Endothelial cell of umbilical vein (primary cell): ENCODE measurements around the gene EPN3. TPM values are rescaled to one million over a fixed set of nuclear protein-coding genes. Genes with fewer than 3 reads are reported as not detected.
A peak's percentile ranks its signal among the peaks of the same experiment; 100 is the strongest.

ENCODE experiments used
- Bru-seq: library from RNA; stranded (reverse); fragments of 400-500 nt; gene quantifications from one replicate; lab custom pipeline; 2021; lab: Mats Ljungman, UMichigan
- BruChase-seq, 2 experiments: library from RNA; stranded (reverse); fragments of 400-500 nt; gene quantifications; one replicate each; lab custom pipeline; 2021; lab: Mats Ljungman, UMichigan
- BruUV-seq: library from RNA; stranded (reverse); fragments of 400-500 nt; replicated peaks from 2 replicates; lab custom pipeline; 2021; lab: Mats Ljungman, UMichigan
- CTCF ChIA-PET: fragments of 300-600, 350-600 bp; sonication (Branson Sonifier 250); formaldehyde crosslinking; loops from one replicate; lab custom pipeline; 2021; ENCODE audit warnings: antibody characterized with exemption, inconsistent platforms; lab: Charles Lee
- POLR2A ChIA-PET: fragments of 300-600, 350-600 bp; sonication (Branson Sonifier 250); formaldehyde crosslinking; loops from one replicate; lab custom pipeline; 2021; ENCODE audit warnings: antibody characterized with exemption, inconsistent platforms; lab: Charles Lee
- DNase-seq: peaks from one replicate; pipeline ENCODE4 v3.0.0-alpha.2; 2011; ENCODE audit warnings: low read depth, low spot score
- FAIRE-seq: peaks from 2 replicates; lab custom pipeline; 2011; peaks lifted over from hg19 to GRCh38; lab: Jason Lieb, UNC
- H2AFZ ChIP-seq: 2 replicates; pipeline ENCODE4 v1.6.0; 2012; ENCODE audit warnings: low read depth, low read length, control low read depth, inconsistent platforms
- H3K27ac ChIP-seq: 2 replicates; pipeline ENCODE4 v1.5.1; 2011; ENCODE audit warnings: low read depth, mild to moderate bottlenecking, control low read depth, low read length, moderate library complexity; ENCODE audit not compliant: insufficient read depth
- H3K27me3 ChIP-seq, 2 experiments: 2 replicates each; pipeline versions ENCODE4 v1.6.0 to v1.6.1; 2011; ENCODE audit warnings: low read length in 2 of 2, mixed read lengths in 1 of 2; ENCODE audit not compliant: control insufficient read depth in 2 of 2, insufficient read depth in 2 of 2
- H3K36me3 ChIP-seq, 2 experiments: 2 replicates in 1 of 2; 3 replicates in 1 of 2; pipeline ENCODE4 v1.5.1; 2011; ENCODE audit warnings: low read length in 2 of 2, mild to moderate bottlenecking in 1 of 2, moderate library complexity in 1 of 2; ENCODE audit not compliant: control insufficient read depth in 2 of 2, insufficient read depth in 2 of 2; ENCODE audit errors: extremely low read depth in 1 of 2
- H3K4me1 ChIP-seq: 3 replicates; pipeline ENCODE4 v1.5.1; 2011; ENCODE audit warnings: mild to moderate bottlenecking, low read length; ENCODE audit not compliant: control insufficient read depth, insufficient read depth; ENCODE audit errors: extremely low read depth
- H3K4me2 ChIP-seq: 2 replicates; pipeline ENCODE4 v1.6.1; 2011; ENCODE audit warnings: low read length, control low read depth, mixed read lengths; ENCODE audit not compliant: insufficient read depth
- H3K4me3 ChIP-seq, 3 experiments: fragments of 200-600 bp in 1 of 3; sonication (generic), shearing (Covaris generic) in 1 of 3; replicated peaks in 1 of 3; 2 replicates each; pipeline ENCODE4 v1.5.1; 2011 to 2016; ENCODE audit warnings: control low read depth in 3 of 3, low read length in 3 of 3, mild to moderate bottlenecking in 2 of 3, inconsistent platforms in 1 of 3, low read depth in 1 of 3, moderate library complexity in 1 of 3; ENCODE audit not compliant: insufficient read depth in 1 of 3
- H3K79me2 ChIP-seq: 2 replicates; pipeline ENCODE4 v1.6.0; 2012; ENCODE audit warnings: low read length, inconsistent platforms; ENCODE audit not compliant: control insufficient read depth, insufficient read depth
- H3K9ac ChIP-seq: replicated peaks from 2 replicates; pipeline ENCODE3; 2011; ENCODE audit warnings: low read length, control low read depth; ENCODE audit not compliant: insufficient read depth; ENCODE audit errors: extremely low read depth
- H3K9me1 ChIP-seq: replicated peaks from 3 replicates; pipeline ENCODE4 v1.6.0; 2011; ENCODE audit warnings: mild to moderate bottlenecking, low read length; ENCODE audit not compliant: control insufficient read depth, insufficient read depth; ENCODE audit errors: extremely low read depth
- H3K9me3 ChIP-seq: replicated peaks from 2 replicates; pipeline ENCODE4 v1.5.1; 2012; ENCODE audit warnings: low read length, inconsistent platforms; ENCODE audit not compliant: control insufficient read depth, insufficient read depth
- H4K20me1 ChIP-seq: replicated peaks from 2 replicates; pipeline ENCODE3; 2011; ENCODE audit warnings: mild to moderate bottlenecking, low read length; ENCODE audit not compliant: control insufficient read depth, insufficient read depth; ENCODE audit errors: extremely low read depth
- CTCF ChIP-seq, 2 donors: IDR thresholded peaks; 1 replicate in 1 of 2; 2 replicates in 1 of 2; pipeline ENCODE4 v1.5.1; 2011; ENCODE audit warnings: low read length in 2 of 2, mild to moderate bottlenecking in 2 of 2, moderate library complexity in 2 of 2, control low read depth in 1 of 2, inconsistent platforms in 1 of 2, low read depth in 1 of 2; ENCODE audit not compliant: insufficient read depth in 1 of 2; ENCODE audit errors: extremely low read depth in 1 of 2
- POLR2A ChIP-seq: IDR thresholded peaks from 2 replicates; pipeline ENCODE4 v1.6.1; 2012; ENCODE audit warnings: low read depth, mild to moderate bottlenecking, control low read depth, low read length
- dilution Hi-C: fragments of 300-500 bp; cut with MboI; formaldehyde crosslinking; loops from one replicate; pipeline ENCODE4 v1.15.0; 2019; ENCODE audit warnings: low sequenced_read_pairs; ENCODE audit not compliant: extremely low pct_ligation_motif_present
- intact Hi-C: fragments of 100-400 bp; cut with micrococcal nuclease; formaldehyde crosslinking; loops from one replicate; pipeline ENCODE4 v1.10.0; 2022
- long read RNA-seq: library from polyadenylated mRNA; stranded (forward); transcript quantifications from one replicate; pipeline ENCODE4 v2.0.0, GENCODE V29; 2021
- polyA minus RNA-seq, 3 experiments: library from RNA; depleted of rRNA, polyadenylated mRNA; stranded (reverse); fragments of >200 nt; gene quantifications; 1 replicate in 1 of 3; 2 replicates in 2 of 3; pipeline ENCODE4 v1.2.3, GENCODE V29; 2011
- polyA plus RNA-seq, 4 experiments: library from polyadenylated mRNA; depleted of rRNA in 3 of 4; stranded (reverse) in 3 of 4; unstranded in 1 of 4; fragments of >200 nt; gene quantifications; 2 replicates each; pipeline versions ENCODE4 v1.2.1 to v1.2.3, GENCODE V29; 2011 to 2012; ENCODE audit warnings: missing spikeins in 1 of 4
- total RNA-seq: library from RNA; stranded (reverse); gene quantifications from 2 replicates; pipeline ENCODE4 v1.2.3, GENCODE V29; 2021

Gene EPN3
- not detected in 2 replicates for total RNA-seq
- polyA plus RNA-seq = not detected in 2 replicates
- 0.03 TPM in 1 of 2 replicates, not detected in the other for polyA plus RNA-seq (2011; cell fraction: cytosol; rRNA removed)
- polyA plus RNA-seq (2011; cell fraction: nucleus; rRNA removed) = 0.07 TPM in 1 of 2 replicates, not detected in the other
- 0.13 TPM in 1 of 2 replicates, not detected in the other for polyA plus RNA-seq (2012)
- not detected in 2 replicates for polyA minus RNA-seq
- not detected for polyA minus RNA-seq (2011; cell fraction: cytosol; rRNA and poly(A)+ RNA removed)
- polyA minus RNA-seq (2011; cell fraction: nucleus; rRNA and poly(A)+ RNA removed) = not detected in 2 replicates
- percentile 17 among the genes with signal in this experiment for Bru-seq, nascent RNA
- BruChase-seq, experiment 1, labeled RNA remaining after a 6-hour chase = not detected
- BruChase-seq, experiment 2, labeled RNA remaining after a 2-hour chase = not detected
- long read RNA-seq = 0 reads

GRCh38 chr17:50532452-50533024 is at the start of gene EPN3:
TSS of gene EPN3 (plus strand) at chr17:50532735. CDS start at chr17:50536557, 3,822 bp downstream.
- no TSS peak for BruUV-seq
- Histone ChIP-seq H3K79me2 (no peaks in the 10 kb centered on the region), H3K27ac (no peak within 1 kb of the TSS), H3K4me1 (no peaks in the 10 kb centered on the region), H4K20me1 (no peaks in the 10 kb centered on the region), H3K36me3 (no peaks in the 10 kb centered on the region), H3K9me1 (no peaks in the 10 kb centered on the region), H2AFZ (no peak within 1 kb of the TSS), H3K9ac (no peak within 1 kb of the TSS), H3K27me3 (peaks cover 13 to 30% of the 10 kb centered on the region in 2 experiments), H3K9me3 (no peaks in the 10 kb centered on the region), H3K4me2 (no peak within 1 kb of the TSS), H3K4me3 (no peak within 1 kb of the TSS)
- FAIRE-seq = no peak
- DNase-seq = no peak
- dilution Hi-C loops (no loop called here), intact Hi-C loops (no loop called here)
- TF ChIP-seq POLR2A = no peak
- CTCF ChIA-PET = no interaction called here
- POLR2A ChIA-PET = no interaction called here

GRCh38 chr17:50483266-50483665 is 49.3 kb upstream of the EPN3 start:
- Histone ChIP-seq H3K36me3 (peaks cover 2 to 13% of the 10 kb centered on the region in 2 experiments), H3K9ac (peak overlapping the region; percentile 34), H3K4me1 (peaks cover 19% of the 10 kb centered on the region), H2AFZ (no peak overlapping the region), H3K4me2 (no peak overlapping the region), H4K20me1 (no peaks in the 10 kb centered on the region), H3K9me1 (no peaks in the 10 kb centered on the region), H3K79me2 (peaks cover 8% of the 10 kb centered on the region), H3K9me3 (no peaks in the 10 kb centered on the region), H3K27me3 (no peaks in the 10 kb centered on the region), H3K27ac (peak overlapping the region; percentile 68), H3K4me3 (no peak overlapping the region)
- intact Hi-C loops (loop anchor here (5.0 kb wide), 1 partner anchor 219 kb away; no protein-coding TSS in a partner anchor), dilution Hi-C loops (no loop called here)
- no TSS peak for BruUV-seq
- DNase-seq (no peak), FAIRE-seq (no peak)
- no peak for TF ChIP-seq CTCF (IDR thresholded peaks at IDR 0.05; ENCODE audit: extremely low read depth in 1 of 2, insufficient read depth in 1 of 2, low read depth in 1 of 2, low read length in 2 of 2)
- ChIA-PET POLR2A (no interaction called here), CTCF (interaction anchor here (0.6 to 3.1 kb wide), 12 partner anchors 9 to 300 kb away, joined by 3 to 28 read pairs (median 4); no protein-coding TSS in a partner anchor)
